Measurements from ENCODE around the gene GPR27.

Gene GPR27, protein sequence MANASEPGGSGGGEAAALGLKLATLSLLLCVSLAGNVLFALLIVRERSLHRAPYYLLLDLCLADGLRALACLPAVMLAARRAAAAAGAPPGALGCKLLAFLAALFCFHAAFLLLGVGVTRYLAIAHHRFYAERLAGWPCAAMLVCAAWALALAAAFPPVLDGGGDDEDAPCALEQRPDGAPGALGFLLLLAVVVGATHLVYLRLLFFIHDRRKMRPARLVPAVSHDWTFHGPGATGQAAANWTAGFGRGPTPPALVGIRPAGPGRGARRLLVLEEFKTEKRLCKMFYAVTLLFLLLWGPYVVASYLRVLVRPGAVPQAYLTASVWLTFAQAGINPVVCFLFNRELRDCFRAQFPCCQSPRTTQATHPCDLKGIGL

GRCh38 chr3:71753701-71754609, at the start of gene GPR27:
GPR27 (plus strand) TSS chr3:71753855; CDS start chr3:71754050, 195 bp downstream.
- FAIRE-seq: no peak

GRCh38 chr3:71704915-71705314, 48.7 kb upstream of the GPR27 start:
- FAIRE-seq: no peak

DNA sequence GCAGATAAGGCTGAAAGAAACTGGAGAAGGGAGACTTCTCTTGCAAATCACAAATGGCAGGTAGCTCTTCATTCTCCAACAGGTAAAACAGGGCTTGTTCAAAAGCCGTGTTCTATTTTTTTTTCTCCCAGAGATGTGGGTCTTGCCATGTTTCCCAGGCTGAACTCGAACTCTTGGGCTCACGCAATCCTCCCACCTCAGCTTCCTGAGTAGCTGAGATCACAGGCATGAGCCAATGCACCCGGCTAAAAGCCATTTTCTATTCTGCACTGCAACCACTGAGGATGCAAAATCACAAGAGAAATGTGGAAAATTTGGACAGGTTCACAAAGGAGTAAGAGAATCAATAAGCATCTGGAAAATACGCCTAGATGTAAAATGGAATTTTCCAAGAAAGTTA, 48.0 kb upstream of the GPR27 start:
- no peak for FAIRE-seq

GRCh38 chr3:71707595-71707994, 46.1 kb upstream of the GPR27 start:
- no peak for FAIRE-seq

DNA sequence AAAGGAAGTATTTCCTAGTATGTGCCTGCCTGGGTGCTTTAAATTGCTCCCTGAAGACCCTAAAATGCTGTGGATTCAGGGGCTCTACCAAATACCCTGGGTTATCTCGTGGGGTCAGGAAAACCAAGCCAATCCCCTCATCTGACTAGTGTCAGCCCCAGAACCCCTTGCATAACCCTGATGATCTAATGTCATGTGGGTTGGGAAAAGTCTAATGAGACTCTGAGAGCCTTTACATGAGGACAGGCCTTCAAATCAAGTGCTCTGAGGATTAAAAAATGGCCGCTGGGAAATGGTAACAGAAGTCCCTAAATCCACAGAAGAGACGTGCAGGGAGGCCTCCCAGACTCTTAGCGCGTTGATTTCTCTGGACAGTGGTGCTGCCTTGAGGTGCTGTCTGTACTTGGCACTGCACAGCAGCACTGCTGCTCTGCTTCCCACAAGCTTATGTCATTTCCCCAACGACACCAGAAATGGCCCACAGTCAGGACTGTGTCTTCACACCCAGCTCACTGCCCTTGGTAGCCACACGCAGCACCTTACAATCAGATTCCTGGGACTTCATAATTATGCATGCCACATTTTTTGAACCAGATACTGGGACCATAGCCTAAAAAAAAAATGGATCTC, 45.1 kb upstream of the GPR27 start:
- FAIRE-seq: no peak

- FAIRE-seq: no peak
Observed at GRCh38 chr3:71709908-71710511, 43.6 kb upstream of the GPR27 start.

DNA sequence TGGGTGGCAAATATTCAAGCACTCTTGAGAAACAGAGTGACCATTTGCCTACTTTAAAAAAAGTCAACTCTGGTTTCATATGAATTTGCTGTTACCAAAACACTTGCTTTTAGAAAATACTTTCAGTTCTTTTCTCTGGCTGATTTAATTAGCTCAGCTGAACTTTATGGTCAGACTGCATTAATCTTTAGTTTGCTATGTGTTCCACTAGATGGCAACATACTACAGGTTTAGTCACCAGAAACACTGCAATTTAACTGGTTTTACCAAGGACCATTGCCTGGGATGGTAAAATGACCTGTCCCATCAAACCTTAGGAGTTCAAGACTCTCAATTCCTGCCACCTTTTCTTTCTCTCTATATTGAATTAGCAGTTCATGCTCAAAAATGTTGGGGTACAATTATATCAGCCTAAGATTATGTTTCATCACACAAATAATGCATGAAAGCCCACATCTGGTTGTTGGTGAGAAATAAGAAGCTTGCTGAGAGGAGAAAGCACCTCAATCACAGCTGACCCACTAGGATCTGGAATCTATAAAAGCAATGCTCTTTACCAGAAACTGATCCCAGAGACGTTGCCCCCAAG, 42.7 kb upstream of the GPR27 start:
- peak; percentile 38 for FAIRE-seq

DNA sequence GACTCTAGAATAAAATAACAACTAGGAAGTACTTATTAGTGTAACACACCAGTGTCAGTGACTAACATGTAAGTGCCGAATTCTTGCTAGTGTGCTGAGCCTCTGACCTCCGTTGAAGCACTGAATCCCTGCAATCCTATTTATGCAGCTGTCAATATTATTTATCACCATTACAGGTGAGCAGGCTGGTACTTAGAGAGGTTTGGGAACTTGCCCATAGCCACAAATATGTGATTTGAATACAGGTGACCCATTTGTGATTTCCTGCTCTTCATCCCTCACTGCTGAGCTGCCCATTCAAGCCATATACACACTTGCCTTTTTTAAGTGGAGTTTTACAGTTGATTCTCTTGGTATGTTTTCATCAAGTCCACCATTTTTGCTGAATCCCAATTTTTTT, 40.6 kb upstream of the GPR27 start:
- FAIRE-seq: no peak

DNA sequence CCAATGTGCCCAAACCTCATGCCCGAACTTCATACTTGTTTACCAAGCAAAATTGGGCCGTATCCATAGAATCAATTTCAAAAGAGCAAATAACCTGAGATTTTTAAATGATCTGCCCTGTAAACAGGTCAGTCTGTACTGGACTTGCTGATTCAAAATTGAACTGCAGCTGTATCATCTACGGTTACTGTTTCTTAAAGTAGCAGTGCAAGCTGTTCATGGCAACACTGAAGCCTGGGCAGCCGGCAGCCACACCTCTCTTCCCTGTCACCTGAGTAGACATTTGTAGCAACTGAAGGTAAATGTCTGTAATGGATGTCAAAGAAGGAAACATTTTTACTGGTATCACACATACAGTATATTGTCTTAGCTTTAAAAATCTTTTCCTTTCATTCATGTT, 39.1 kb upstream of the GPR27 start:
- FAIRE-seq: no peak

DNA sequence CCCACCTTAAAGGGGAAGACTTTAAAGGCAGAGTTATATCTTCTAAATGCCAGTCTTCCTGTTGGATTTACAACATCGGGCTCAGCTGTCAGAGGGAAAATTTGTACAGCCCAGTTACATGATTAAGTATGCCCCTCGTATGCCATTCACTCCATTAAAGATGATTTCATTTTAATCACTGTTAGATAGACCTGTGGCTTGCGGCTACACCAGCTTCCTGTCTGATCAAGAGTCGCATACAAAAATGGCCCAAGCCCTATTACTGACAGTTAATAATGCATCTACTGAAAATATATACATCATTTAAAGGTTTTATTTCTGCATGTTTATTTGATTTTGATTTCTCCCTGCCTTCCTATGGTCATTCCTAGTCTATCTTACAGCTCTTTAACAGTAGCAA, 35.6 kb upstream of the GPR27 start:
- no peak for FAIRE-seq

- no peak for FAIRE-seq
Observed at GRCh38 chr3:71721002-71721401, 32.7 kb upstream of the GPR27 start.

DNA sequence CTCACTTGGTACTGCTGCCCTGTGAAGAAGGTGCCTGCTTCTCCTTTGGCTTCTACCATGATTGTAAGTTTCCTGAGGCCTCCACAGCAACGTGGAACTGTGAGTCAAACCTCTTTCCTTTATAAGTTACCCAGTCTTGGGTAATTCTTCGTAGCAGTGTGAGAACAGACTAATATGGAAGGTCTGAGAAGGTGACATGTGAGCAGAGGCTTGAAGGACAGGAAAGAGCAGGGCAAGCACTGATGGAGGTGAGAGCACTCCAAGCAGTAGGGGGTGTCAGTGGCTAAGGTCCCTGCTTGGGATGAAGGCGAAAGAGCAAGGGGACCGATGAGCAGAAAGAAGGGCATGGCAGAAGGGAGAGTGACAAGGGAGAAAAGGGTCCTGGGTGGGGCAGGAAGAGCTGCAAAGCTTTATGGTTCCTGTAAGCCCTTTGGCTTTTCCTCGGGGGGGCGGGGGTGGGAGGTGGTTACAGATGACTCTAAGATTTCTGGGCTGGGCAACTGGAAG, 32.0 kb upstream of the GPR27 start:
- FAIRE-seq: no peak

DNA sequence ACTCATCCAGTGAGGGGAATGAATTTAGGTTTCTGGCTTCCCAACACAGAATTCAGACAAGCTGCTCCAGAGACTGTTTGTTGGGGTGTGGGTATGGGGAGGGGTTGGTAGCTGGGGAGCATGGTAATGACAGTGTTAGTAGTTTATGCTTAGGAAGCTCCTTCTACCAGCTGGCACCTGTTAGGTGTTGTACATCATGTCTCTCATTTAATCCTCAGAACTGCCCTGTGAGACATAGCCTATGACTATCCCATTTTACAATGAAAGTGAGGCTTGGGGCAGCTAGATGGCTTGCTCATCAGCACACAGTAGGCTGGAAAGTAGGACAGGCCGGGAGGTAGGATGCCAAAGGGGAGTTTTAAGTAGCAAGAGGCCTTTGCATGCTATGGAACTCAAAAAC, 31.0 kb upstream of the GPR27 start:
- no peak for FAIRE-seq

DNA sequence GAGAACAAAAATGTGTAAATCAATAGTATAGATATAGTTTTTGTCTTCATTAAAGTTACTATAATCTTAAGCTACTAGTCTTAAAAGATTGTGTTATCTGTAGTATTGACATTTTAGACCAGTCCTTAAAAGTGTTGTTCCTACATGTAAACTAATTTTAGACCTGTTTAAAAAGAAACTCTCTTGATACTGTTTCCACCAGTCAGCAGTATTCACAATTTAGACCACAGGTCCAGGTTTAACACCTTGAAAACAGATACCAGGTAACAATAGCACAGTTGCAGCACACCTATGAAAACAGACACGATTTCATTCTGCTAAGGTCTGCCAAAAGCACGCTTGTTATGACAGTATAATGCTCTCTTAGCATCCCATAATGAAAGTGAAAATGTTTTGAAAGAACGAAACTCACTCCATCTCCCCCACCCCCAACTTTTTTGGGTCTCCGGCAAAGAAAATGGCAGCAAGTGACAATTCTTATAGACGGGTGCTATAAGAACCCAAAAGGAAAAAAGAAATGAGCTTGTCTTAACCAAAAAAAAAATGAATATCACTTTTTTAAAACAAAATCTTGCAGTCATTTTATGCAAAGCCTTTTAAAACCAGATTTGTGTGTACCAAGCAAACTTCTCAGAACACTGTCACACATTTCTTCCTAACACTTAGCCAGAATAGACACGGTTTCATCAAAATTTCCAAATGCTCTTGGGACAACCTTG, 30.0 kb upstream of the GPR27 start:
- FAIRE-seq: no peak

- FAIRE-seq: no peak
Observed at GRCh38 chr3:71724171-71724453, 29.5 kb upstream of the GPR27 start.

GRCh38 chr3:71724584-71725270, 28.9 kb upstream of the GPR27 start:
- no peak for FAIRE-seq

GRCh38 chr3:71725271-71725991, 28.2 kb upstream of the GPR27 start, which contains the start of gene EIF4E3:
EIF4E3 (minus strand) TSS chr3:71725402; CDS start chr3:71725367, 35 bp downstream.
- FAIRE-seq: no peak

DNA sequence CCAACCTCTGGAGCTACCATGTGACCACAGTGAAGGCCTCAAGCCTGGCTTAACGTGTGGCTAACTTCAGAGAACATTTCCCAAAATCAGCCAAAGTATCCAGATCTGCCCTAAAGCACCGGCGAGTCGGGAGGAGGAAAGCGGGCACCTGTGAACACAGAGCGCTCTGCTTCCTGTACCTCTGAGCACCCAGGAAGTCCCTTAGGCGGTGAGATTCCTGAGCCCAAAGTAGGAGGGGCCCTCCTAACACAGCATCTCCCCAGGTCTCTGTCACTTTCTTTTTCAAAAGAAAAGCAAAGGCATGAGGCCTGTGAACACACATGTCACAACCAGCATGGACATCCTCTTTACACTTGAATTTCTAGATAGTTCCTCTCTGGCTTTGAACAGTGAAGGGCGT, 27.5 kb upstream of the GPR27 start:
- no peak for FAIRE-seq

DNA sequence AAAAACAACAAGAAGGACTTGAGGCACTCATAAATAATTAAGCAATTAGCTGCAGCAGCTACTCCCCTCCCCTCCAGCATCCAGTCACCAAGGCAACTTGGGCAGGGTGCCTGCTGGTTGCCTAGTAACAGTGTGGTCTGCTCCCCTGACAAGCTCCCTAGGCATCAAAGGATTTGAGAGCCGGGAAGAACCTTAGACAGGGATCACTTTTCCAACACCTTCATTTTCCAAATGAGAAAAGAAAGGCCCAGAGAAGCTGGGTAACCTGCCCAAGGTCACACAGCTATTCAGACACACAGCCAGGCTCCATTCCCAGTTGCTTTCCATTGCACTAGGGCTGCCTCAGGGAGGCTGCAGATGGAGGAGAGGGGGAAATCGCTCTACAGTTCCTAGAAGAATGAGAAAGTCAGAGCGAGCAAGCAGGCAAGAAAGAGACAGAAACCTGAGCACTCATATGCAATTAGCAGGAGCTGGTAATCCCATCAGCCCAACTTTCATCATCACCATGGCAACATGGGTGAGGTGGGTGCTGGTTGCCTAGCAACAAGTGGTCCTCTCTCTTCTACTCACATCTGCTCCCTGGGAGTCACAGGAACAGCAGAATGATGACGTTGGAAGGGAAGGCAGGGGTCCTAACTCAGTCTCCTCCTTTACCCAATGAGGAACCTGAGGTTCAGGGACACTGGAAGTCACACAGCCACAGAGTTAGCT, 24.9 kb upstream of the GPR27 start:
- FAIRE-seq: no peak

- no peak for FAIRE-seq
Observed at GRCh38 chr3:71732637-71733036, 21.0 kb upstream of the GPR27 start.
